Activated CD4-positive, alpha-beta memory T cell treated with anti-CD3 and anti-CD28 coated beads, Interleukin-2, amount 10 ng/mL, durations not matched to agents 7 days and 5 days (primary cell): ENCODE measurements around the gene ETNK1. TPM values are rescaled to one million over a fixed set of nuclear protein-coding genes. Genes with fewer than 3 reads are reported as not detected.

Experiments
- CTCF ChIA-PET: fragments of 350-600 bp; sonication (Branson Sonifier 250); formaldehyde crosslinking; loops from one replicate; lab custom pipeline; 2021; ENCODE audit warnings: antibody characterized with exemption, inconsistent platforms; lab: Charles Lee
- POLR2A ChIA-PET: fragments of 350-600 bp; sonication (Branson Sonifier 250); formaldehyde crosslinking; loops from one replicate; lab custom pipeline; 2021; ENCODE audit warnings: antibody characterized with exemption; lab: Charles Lee
- DNase-seq: peaks from one replicate; pipeline ENCODE4 v3.0.0-alpha.2; 2020
- H3K27ac Mint-ChIP-seq: one replicate; pipeline ENCODE4 v1.8.0; 2021; ENCODE audit warnings: mild to moderate bottlenecking, mixed read lengths
- H3K27me3 Mint-ChIP-seq: one replicate; pipeline ENCODE4 v1.8.0; 2021; ENCODE audit warnings: mixed read lengths
- H3K36me3 Mint-ChIP-seq: one replicate; pipeline ENCODE4 v1.8.0; 2021; ENCODE audit warnings: low read depth, mixed read lengths
- H3K4me1 Mint-ChIP-seq: one replicate; pipeline ENCODE4 v1.8.0; 2021; ENCODE audit warnings: mixed read lengths
- H3K4me3 Mint-ChIP-seq: one replicate; pipeline ENCODE4 v1.8.0; 2021; ENCODE audit warnings: mild to moderate bottlenecking, mixed read lengths
- H3K9me3 Mint-ChIP-seq: one replicate; pipeline ENCODE4 v1.8.0; 2021; ENCODE audit warnings: mixed read lengths
- total RNA-seq, 2 experiments: library from RNA; stranded (reverse); gene quantifications; one replicate each; pipeline ENCODE4 v1.2.3, GENCODE V29; 2021

Gene ETNK1
- total RNA-seq, 2 experiments from 2014 or later: 72.0 to 84.9 TPM

DNA sequence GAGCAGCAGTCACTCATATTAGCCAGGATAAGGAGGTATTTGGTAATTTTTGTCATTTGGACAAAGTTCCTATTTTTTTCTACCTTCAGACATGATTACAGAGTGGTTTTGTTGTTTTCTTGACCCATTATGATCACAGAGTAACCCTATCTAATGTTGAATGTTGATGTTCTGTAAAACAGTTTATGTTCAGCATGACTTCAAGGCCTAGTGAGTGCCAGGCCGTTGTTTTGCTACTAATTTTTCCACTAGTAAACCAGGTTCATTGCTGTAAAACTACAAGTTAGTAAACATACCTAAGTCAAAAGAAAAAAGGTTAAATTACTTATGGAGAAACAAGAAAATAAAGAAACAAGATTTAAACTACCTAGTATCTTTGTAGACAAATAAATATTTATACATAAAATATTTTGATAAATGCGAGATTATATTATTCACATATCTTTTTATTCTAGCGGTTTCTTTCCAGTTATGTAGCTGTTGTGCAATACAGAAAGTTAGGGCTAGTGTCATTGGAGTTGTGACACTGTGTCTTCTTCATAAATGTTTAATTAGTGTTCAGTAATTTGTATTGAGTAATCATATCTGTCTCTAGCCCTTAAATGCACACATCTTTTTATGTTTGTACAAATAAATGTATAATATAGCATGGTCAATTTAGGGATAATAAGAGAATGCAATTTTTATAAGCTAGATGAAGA, 16.5 kb downstream of the ETNK1 start:
- H3K27me3 Mint-ChIP-seq: no peaks in the 10 kb centered on the region
- H3K4me1 Mint-ChIP-seq: peaks cover 7% of the 10 kb centered on the region
- no peak overlapping the region for H3K4me3 Mint-ChIP-seq
- no peak for DNase-seq
- H3K9me3 Mint-ChIP-seq: no peaks in the 10 kb centered on the region
- ChIA-PET CTCF (interaction anchor here (0.9 kb wide), 1 partner anchor 11 kb away, joined by 5 read pairs; no protein-coding TSS in a partner anchor), POLR2A (interaction anchor here (2.1 kb wide), 1 partner anchor 97 kb away, joined by 6 read pairs; the partner anchor contains the start of gene C2CD5)
- no peak overlapping the region for H3K27ac Mint-ChIP-seq
- peaks cover 17% of the 10 kb centered on the region for H3K36me3 Mint-ChIP-seq

DNA sequence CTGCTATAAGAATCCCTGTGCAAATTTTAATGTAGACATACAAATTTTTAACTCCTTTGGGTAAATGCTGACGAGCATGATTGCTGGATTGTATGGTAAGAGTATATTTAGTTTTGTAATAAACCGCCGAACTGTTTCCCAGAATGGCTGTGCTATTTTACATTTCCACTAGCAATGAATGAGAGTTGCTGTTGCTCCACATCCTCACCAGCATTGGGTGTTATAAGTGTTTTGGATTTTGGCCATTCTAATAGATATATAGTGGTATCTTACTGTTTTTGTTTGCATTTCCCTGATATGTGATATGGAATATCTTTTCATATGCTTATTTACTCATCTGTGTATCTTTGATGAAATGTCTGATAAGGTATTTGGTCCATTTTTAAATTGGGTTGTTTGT, 23.7 kb downstream of the ETNK1 start:
- Mint-ChIP-seq H3K27ac (no peak overlapping the region), H3K27me3 (no peaks in the 10 kb centered on the region), H3K36me3 (peaks cover 61% of the 10 kb centered on the region), H3K9me3 (no peaks in the 10 kb centered on the region), H3K4me1 (peaks cover 7% of the 10 kb centered on the region), H3K4me3 (no peak overlapping the region)
- no peak for DNase-seq
- CTCF ChIA-PET: no interaction called here
- POLR2A ChIA-PET: no interaction called here

DNA sequence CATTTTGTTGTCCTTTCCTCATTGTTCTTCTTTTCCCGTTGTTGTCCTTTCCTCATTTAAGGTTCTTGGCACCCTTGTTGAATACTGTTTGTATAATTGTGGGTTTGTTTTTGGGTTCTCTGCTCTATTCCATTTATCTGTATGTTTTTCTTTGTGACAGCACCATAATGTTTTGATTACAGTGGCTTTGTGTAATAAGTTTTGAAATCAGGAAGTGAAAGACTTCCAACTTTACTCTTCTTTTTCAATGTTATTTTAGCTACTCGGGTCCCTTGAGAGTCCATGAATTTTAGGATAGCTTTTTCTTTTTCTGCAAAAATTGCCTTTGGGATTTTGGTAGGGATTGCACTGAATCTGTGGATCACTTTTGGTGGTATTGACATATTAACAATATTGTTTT, 28.1 kb downstream of the ETNK1 start:
- Mint-ChIP-seq H3K27ac (no peak overlapping the region), H3K27me3 (no peaks in the 10 kb centered on the region), H3K4me1 (peaks cover 12% of the 10 kb centered on the region), H3K4me3 (no peak overlapping the region), H3K9me3 (no peaks in the 10 kb centered on the region), H3K36me3 (peaks cover 50% of the 10 kb centered on the region)
- ChIA-PET POLR2A (no interaction called here), CTCF (no interaction called here)
- no peak for DNase-seq

DNA sequence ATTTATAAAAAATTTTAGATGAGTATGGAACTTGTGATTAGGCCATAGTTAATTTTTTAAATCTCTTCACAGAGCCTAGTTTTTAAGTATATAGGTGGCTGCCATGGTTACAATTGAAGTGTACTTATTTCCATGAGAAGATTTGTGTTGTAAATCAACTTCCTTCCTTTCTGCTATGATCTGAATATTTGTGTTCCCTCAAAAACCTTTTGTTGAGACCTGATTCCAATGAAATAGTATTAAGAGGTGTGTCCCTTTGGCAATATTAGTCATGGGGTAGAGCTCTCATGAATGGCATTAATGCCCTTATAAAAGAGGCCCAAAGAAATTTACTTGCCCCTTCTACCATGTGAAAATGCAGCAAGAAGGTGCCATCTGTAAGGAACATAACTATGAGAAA, 28.8 kb downstream of the ETNK1 start:
- Mint-ChIP-seq H3K4me3 (no peak overlapping the region), H3K4me1 (peaks cover 16% of the 10 kb centered on the region), H3K27me3 (no peaks in the 10 kb centered on the region), H3K36me3 (peaks cover 51% of the 10 kb centered on the region), H3K9me3 (no peaks in the 10 kb centered on the region), H3K27ac (no peak overlapping the region)
- CTCF ChIA-PET: no interaction called here
- DNase-seq: no peak
- POLR2A ChIA-PET: no interaction called here

DNA sequence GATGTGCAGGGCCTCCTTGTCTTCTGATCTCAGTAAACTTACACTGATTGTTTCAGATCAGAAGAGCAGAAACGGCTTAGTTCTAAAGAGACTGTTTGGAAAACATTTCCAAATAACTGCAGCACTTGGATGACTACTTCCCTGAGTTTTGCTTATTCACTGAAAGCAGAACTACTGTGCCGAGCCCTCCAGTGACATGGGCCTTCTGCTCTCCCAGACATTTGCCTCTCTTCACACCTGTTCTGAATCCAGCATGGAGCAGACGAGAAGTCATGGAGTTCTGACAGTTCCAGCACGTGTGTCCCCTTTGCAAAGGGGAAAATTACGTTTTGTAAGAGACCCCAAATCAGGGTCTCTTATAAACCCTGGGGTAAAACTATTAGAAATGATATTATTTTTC, 31.4 kb downstream of the ETNK1 start:
- ChIA-PET CTCF (no interaction called here), POLR2A (no interaction called here)
- DNase-seq: no peak
- Mint-ChIP-seq H3K36me3 (peaks cover 40% of the 10 kb centered on the region), H3K9me3 (no peaks in the 10 kb centered on the region), H3K4me1 (peaks cover 16% of the 10 kb centered on the region), H3K4me3 (no peak overlapping the region), H3K27me3 (no peaks in the 10 kb centered on the region), H3K27ac (no peak overlapping the region)

DNA sequence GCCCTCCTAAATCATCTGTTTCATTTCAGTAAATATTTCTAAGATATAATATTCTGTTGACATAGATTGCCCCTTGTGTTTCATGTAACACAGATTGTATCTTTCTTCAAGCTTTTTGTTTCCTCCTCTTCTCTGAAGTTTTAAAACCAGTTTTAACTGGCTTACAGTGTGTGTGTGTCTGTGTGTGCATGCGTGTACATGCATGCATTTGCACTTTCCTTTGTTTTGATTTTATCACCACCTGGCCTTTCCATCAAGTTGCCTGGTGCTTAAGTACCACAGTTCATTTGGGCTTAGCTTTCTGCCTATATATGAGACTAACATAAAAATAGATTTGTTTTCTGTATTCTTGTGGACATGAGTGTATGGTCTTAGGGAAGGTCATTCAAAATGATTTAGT, 31.9 kb downstream of the ETNK1 start:
- no peaks in the 10 kb centered on the region for H3K9me3 Mint-ChIP-seq
- CTCF ChIA-PET: no interaction called here
- POLR2A ChIA-PET: no interaction called here
- peaks cover 39% of the 10 kb centered on the region for H3K36me3 Mint-ChIP-seq
- H3K27me3 Mint-ChIP-seq: no peaks in the 10 kb centered on the region
- no peak for DNase-seq
- no peak overlapping the region for H3K4me3 Mint-ChIP-seq
- no peak overlapping the region for H3K27ac Mint-ChIP-seq
- H3K4me1 Mint-ChIP-seq: peaks cover 15% of the 10 kb centered on the region

DNA sequence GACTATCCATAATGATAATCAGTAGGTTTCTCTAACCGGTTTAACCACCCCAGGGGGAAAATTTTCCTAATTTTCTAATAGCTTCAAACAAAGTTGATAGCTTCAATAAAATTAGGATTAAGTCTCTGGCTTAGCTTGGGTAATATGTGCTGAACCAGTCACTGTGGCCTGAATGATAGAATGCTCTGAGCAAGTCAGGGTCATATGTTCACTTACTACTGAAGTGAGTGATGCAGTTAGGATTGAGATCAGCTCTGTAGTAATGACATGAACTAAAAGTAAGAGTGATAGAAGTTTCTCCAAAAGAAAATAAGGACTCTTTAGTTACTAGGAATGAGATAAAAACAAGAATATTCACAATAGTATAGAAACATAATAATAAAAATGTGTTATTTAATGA, 32.6 kb downstream of the ETNK1 start:
- Mint-ChIP-seq H3K27ac (no peak overlapping the region), H3K36me3 (peaks cover 35% of the 10 kb centered on the region), H3K4me1 (peaks cover 14% of the 10 kb centered on the region), H3K9me3 (no peaks in the 10 kb centered on the region), H3K4me3 (no peak overlapping the region), H3K27me3 (no peaks in the 10 kb centered on the region)
- ChIA-PET CTCF (no interaction called here), POLR2A (no interaction called here)
- DNase-seq: no peak

DNA sequence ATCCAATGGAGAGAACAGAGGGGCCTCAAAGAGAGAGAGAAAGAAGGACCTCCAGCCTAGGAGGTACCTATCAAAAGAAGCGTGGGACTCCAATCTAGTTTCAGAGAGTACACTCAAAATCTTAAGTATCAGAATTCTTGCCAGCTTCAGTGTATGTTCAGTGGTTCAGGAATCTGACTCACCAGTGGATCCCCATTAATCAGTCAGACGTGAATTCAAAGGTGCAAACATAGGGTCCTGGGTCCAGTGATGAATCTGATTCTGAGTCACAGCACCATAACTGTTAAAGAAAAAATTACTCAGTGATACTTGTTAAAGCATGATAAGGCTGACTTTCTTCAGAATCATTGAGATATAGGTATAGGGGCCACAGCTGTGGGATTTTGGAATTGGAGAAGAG, 33.2 kb downstream of the ETNK1 start:
- POLR2A ChIA-PET: no interaction called here
- Mint-ChIP-seq H3K27ac (no peak overlapping the region), H3K4me1 (peaks cover 9% of the 10 kb centered on the region)

DNA sequence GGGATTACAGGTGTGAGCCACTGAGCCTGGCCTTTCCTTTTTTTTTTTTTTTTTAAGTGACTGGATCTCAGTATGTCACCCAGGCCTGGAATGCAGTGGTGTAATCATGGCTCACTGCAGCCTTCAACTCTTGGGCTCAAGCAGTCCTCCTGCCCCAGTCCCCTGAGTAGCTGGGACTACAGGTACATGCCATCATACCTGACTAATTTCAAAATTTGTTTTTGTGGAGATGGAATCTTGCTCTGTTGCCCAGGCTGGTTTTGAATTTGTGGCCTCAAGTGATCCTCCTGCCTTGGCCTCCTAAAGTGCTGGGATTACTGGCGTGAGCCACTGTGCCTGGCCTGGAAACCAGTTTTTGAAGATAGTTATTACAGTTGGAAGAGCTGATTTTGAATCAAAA, 37.4 kb downstream of the ETNK1 start:
- ChIA-PET CTCF (interaction anchor here (0.7 to 1.2 kb wide), 2 partner anchors 8 to 130 kb away, joined by 3 to 6 read pairs; no protein-coding TSS in a partner anchor), POLR2A (no interaction called here)
- Mint-ChIP-seq H3K27ac (no peak overlapping the region), H3K9me3 (no peaks in the 10 kb centered on the region), H3K4me3 (no peak overlapping the region), H3K27me3 (no peaks in the 10 kb centered on the region), H3K4me1 (peaks cover 10% of the 10 kb centered on the region), H3K36me3 (peaks cover 36% of the 10 kb centered on the region)
- DNase-seq: no peak

More for the DNA sequence above, 33.2 kb downstream of the ETNK1 start:
- peaks cover 29% of the 10 kb centered on the region for H3K36me3 Mint-ChIP-seq
- CTCF ChIA-PET: no interaction called here
- H3K9me3 Mint-ChIP-seq: no peaks in the 10 kb centered on the region
- no peaks in the 10 kb centered on the region for H3K27me3 Mint-ChIP-seq
- H3K4me3 Mint-ChIP-seq: no peak overlapping the region
- DNase-seq: no peak

DNA sequence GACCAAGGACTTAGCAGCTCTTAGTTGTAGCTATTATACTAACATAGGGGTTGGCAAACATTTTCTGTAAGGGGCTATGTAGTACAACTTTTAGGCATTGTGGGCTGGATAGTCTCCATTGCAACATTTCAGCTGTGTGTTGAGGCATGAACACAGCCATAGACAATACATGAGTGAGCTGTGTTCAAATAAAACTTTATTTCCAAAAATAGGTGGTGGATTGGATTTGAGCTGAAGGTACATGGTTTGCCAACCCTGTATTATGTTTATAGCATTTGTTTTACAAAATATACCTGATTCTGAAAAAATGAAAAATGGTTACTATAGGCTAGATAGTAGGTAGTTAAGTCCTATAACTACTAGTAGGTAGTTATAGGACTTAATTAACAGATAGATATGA, 40.5 kb downstream of the ETNK1 start:
- POLR2A ChIA-PET: no interaction called here
- DNase-seq: no peak
- Mint-ChIP-seq H3K4me3 (no peak overlapping the region), H3K4me1 (peaks cover 3% of the 10 kb centered on the region), H3K9me3 (no peaks in the 10 kb centered on the region), H3K27ac (no peak overlapping the region), H3K27me3 (no peaks in the 10 kb centered on the region), H3K36me3 (peaks cover 28% of the 10 kb centered on the region)
- CTCF ChIA-PET: interaction anchor here (1.4 kb wide), 1 partner anchor 19 kb away, joined by 4 read pairs; no protein-coding TSS in a partner anchor

DNA sequence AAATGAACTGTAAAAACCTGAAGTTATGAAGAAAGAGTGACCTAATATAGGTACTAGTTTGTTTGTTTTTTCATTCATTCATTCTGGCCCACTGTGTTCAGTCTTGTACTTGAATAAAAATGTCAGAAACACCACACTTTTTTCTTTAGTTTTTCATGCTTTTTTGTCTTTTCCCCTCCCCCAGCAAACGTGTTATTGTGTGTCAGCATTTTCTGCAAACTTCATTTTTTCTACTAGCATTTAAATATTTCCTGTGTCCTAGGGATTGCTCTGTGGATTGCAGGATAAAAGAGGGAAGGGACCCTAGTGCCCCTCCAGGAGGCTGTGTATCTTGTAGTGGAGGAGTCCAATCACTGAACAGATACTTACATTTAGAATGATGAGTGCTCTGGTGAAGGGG, 42.2 kb downstream of the ETNK1 start:
- Mint-ChIP-seq H3K27ac (no peak overlapping the region), H3K9me3 (no peaks in the 10 kb centered on the region), H3K27me3 (no peaks in the 10 kb centered on the region), H3K4me3 (no peak overlapping the region), H3K36me3 (peaks cover 18% of the 10 kb centered on the region), H3K4me1 (peaks cover 3% of the 10 kb centered on the region)
- POLR2A ChIA-PET: no interaction called here
- CTCF ChIA-PET: no interaction called here
- no peak for DNase-seq

DNA sequence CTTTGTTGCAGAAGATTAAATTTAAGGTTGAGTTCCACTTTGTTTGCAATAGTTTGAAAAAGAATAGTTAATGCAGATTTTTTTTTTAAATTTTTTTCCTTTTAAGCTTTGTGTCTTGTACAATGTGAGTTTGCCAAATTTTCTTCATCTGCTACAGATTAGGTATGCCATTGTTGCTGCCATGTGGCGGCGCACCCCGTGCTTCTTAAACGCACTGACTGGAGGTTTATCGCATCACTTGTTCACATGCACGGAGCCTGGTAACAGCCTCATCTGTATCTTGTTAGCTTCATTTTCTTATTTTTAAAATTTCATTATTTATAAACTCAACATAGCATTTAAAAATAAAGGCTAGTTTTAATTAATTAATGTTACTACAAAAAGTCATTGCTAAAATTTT, 43.5 kb downstream of the ETNK1 start:
- H3K36me3 Mint-ChIP-seq: peaks cover 25% of the 10 kb centered on the region
- DNase-seq: no peak
- ChIA-PET CTCF (interaction anchor here (0.7 to 1.8 kb wide), 2 partner anchors 16 to 124 kb away, joined by 4 to 5 read pairs; partner anchors contain the start of gene C2CD5), POLR2A (no interaction called here)
- no peak overlapping the region for H3K4me3 Mint-ChIP-seq
- no peaks in the 10 kb centered on the region for H3K9me3 Mint-ChIP-seq
- peaks cover 3% of the 10 kb centered on the region for H3K4me1 Mint-ChIP-seq
- H3K27ac Mint-ChIP-seq: no peak overlapping the region
- H3K27me3 Mint-ChIP-seq: no peaks in the 10 kb centered on the region

DNA sequence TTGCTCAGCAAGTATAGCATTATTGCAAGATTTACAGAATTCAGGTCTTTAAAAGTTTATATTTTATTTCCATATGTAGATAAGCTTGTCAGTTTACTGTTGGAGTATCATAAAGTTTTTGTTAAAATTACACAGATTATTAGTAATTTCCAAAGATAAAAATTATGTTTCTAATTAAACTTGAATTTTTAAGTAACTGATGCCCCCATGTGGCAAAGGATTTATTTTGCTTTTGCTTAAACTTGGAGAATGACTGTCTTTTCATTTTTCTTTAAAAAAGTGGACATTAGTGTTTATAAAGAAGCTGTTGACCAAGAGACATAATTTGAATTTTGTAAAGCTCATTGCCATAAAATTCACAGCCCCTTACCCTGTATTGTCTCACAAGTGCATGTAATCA, 45.8 kb downstream of the ETNK1 start:
- no peak overlapping the region for H3K4me3 Mint-ChIP-seq
- ChIA-PET CTCF (interaction anchor here (0.5 to 2.6 kb wide), 8 partner anchors 8 to 165 kb away, joined by 3 to 12 read pairs (median 5); partner anchors contain the start of gene ETNK1), POLR2A (interaction anchor here (0.9 kb wide), 1 partner anchor 126 kb away, joined by 4 read pairs; the partner anchor contains the start of gene C2CD5)
- H3K27me3 Mint-ChIP-seq: no peaks in the 10 kb centered on the region
- no peak for DNase-seq
- peaks cover 3% of the 10 kb centered on the region for H3K4me1 Mint-ChIP-seq
- no peaks in the 10 kb centered on the region for H3K9me3 Mint-ChIP-seq
- H3K27ac Mint-ChIP-seq: no peak overlapping the region
- peaks cover 43% of the 10 kb centered on the region for H3K36me3 Mint-ChIP-seq
